PC-3 (cell line): ENCODE results near the gene APCDD1L.

Experiments used
- CTCF ChIP-seq: fragments of 300-600 bp; sonication (generic); conservative IDR thresholded peaks from 2 replicates; pipeline ENCODE4 v1.5.1; 2017; ENCODE audit warnings: antibody characterized with exemption, low read depth, mild to moderate bottlenecking, low read length
- EZH2 ChIP-seq: fragments of 300-600 bp; sonication (generic); IDR thresholded peaks from one replicate; pipeline ENCODE4 v1.6.1; 2017; ENCODE audit warnings: antibody characterized with exemption, mild to moderate bottlenecking, low read length; ENCODE audit not compliant: unreplicated experiment
- EZH2phosphoT487 ChIP-seq: fragments of 300-600 bp; sonication (generic); IDR thresholded peaks from 2 replicates; pipeline ENCODE4 v1.6.1; 2018; ENCODE audit warnings: mild to moderate bottlenecking, antibody characterized with exemption, low read length, borderline replicate concordance

GRCh38 chr20:58483470-58483869 is 31.7 kb downstream of the APCDD1L start:
- TF ChIP-seq CTCF (no peak), EZH2phosphoT487 (no peak), EZH2 (no peak)
